GM21423 (cell line): ENCODE data around the gene PDZD4.

Experiments used
- ATAC-seq: cut with Tn5 transposase; IDR thresholded peaks from one replicate; pipeline ENCODE4 v1.9.1; 2021; ENCODE audit warnings: mild to moderate bottlenecking, moderate library complexity; ENCODE audit not compliant: unreplicated experiment

PDZD4 gene, protein sequence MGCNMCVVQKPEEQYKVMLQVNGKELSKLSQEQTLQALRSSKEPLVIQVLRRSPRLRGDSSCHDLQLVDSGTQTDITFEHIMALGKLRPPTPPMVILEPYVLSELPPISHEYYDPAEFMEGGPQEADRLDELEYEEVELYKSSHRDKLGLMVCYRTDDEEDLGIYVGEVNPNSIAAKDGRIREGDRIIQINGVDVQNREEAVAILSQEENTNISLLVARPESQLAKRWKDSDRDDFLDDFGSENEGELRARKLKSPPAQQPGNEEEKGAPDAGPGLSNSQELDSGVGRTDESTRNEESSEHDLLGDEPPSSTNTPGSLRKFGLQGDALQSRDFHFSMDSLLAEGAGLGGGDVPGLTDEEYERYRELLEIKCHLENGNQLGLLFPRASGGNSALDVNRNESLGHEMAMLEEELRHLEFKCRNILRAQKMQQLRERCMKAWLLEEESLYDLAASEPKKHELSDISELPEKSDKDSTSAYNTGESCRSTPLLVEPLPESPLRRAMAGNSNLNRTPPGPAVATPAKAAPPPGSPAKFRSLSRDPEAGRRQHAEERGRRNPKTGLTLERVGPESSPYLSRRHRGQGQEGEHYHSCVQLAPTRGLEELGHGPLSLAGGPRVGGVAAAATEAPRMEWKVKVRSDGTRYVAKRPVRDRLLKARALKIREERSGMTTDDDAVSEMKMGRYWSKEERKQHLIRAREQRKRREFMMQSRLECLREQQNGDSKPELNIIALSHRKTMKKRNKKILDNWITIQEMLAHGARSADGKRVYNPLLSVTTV

DNA sequence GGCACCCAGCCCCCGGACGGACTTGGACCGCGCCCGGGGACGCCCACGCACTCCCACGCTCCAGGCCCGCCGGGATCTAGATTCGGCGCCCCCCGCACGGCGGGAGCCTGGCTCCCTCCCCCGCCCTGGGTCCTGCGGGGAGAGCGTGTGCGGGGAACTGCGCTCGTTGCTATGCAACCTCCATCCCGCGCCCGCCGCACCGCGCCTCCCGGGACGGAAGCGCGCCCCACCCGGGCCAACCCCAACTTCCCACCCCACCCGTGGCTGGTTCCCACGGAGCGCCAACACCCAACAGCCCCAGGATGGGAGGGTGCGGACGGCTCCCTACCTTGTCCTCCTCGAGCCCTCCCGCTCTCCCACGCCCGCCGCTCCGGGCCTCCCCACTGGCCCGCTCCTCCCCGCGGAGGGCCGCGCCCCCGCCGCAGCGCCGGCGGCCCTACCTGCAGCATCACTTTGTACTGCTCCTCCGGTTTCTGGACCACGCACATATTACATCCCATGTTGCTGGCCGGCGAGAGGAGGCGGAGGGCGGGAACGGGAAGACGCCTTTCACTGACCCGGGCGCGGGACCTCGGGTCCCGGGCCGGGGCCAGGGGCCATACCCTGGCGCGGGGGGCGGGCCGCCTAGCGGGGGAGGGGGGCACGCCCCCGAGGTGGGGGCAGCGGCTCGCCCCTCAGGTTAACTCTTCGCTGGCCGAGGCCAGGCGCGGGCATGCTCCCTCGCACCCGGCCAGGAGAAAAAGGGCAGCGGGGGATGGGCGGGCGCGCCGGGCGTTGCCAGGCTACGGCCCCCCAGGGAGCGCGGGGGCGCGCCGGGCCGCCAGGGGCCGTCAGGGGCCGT lies at the start of gene PDZD4:
TSS of gene PDZD4 (minus strand) at position 746 of the 841 bp plus-strand sequence. CDS start at position 500, 246 bp downstream.
- no peak for ATAC-seq

DNA sequence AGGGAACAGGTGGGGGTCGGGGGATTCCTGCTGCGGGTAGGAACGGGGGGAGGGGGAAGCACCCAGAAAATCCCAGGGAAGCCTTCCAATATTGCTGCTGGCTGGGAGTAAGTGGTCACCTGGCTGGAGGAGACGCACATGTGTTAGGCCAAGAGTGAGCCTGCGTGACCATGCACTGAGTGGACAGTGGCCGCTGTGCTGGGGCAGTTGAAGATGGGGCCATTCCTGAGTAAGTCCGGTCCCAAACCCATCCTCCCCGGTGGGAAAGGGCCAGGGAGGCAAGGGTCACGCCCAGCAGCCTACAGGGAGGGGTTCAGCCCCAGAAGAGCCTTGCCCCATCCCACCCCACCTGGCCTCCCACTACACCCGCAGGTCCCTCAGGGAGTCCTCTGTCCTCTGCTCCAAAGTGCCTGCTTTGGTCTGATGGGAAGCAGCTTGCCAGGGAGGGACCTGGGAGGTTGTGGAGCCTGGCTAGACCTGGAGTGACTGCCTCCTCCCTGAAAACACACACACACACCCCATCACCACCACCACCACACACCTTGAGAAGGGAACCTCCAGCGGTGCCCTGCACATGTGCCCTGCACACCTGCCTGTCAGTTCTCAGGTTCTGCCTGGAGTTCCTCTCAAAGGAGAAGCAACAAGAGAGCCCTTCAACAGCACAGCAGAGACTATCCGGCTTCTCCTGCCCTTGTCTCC lies 49.5 kb upstream of the PDZD4 start:
- ATAC-seq: no peak

DNA sequence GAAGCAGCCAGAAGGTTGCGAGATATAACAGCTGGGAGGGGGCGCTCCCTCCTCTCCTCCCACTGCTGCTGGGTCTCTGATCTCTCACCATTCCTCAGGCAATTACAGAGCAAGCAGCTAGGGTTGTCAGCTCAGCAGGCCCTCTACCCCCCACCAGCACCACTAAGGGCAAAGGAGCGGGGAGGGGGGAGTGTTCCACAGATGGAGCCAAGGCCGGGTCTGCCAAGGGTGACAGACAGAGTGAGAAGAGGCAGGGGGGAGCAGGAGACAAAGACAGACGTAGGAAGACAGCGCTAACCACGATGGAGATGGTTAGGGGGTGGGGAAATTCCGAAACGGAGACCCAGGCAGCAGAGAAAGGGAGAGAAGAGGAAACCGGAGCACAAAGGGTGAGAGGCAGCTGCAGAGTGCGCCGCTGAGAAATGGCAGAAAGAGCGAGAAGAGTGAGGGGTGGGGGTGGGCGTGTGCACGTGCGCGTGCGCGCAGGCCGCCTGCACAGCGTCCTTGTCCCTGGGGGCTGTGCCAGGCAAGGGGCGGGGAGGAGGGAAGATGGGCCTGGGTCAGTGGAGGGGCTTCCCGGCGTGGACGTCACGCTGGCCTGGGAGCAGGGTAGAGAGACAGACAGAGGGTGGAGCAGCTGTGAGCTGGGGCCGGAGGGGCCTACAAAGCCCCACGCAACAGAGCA lies 48.8 kb upstream of the PDZD4 start:
- ATAC-seq: no peak

DNA sequence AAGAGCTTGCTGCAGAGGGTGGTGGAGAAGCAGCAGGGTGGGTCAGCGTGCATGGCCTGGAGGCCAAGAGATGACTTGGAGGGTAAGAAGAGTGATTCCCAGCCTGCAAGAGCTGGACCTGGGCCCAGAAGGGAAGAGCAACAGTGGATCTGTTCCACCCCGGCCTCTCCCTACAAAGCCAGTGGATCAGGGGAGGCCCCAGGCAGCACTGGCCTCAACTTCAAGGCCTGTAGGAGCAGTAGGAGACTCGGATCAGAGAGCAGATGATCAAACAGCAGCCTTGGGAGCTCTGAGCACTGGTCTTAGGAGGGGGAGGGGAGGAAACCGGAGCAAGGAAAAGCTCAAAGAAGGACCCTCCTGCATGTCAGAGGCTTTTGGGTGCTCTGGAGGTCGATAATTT lies 48.0 kb upstream of the PDZD4 start:
- no peak for ATAC-seq

DNA sequence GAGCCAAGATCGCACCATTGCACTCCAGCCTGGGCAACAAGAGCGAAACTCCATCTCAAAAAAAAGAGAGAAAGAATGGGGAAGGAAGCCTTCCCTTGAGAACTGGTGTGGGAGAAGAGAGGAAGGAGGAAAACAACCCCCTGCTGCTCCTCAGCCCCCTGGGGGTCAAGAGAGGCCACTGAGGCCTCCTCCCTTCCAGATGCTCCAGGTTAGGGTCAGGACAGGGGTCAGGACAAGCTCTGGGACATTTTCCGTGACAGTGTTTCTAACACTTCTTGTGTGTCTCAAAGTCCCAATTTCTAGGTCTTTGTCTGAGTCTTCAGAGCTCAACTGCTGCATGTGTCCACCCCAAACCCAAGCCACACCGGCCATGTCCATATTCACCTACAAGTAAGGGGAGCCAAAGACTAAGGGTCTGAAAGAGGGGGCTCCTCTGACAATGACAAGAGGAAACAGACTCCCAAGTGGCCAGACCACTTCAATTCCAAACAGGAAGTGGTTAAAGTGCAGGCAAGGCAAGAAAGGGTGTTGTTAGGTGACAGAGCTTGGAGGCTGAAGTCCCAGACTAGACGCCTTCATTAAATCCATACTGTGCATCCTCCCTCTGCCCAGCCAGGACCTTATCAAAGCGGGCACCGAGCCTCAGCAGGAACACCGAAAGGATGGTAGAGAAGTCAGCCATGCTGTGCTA lies 47.4 kb upstream of the PDZD4 start:
- ATAC-seq: no peak

DNA sequence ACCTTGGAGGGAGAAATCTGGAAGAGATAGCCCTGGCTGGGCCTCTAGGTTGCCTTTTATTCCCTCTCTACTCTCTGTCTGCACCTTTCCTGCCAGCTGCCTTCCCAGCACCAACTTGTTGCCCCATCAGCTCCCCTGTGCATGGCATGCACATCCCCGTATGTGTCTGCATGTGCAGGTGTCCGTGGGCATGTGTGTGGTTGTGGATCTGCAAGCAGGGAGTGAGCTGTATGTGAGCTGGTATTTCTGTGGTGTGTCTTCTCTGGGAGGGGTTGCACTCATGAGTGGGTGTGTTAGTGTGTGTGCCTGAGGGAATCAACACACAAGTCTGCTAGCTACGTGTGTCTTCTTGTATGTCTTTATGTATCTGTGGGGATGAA lies 45.8 kb upstream of the PDZD4 start:
- no peak for ATAC-seq

DNA sequence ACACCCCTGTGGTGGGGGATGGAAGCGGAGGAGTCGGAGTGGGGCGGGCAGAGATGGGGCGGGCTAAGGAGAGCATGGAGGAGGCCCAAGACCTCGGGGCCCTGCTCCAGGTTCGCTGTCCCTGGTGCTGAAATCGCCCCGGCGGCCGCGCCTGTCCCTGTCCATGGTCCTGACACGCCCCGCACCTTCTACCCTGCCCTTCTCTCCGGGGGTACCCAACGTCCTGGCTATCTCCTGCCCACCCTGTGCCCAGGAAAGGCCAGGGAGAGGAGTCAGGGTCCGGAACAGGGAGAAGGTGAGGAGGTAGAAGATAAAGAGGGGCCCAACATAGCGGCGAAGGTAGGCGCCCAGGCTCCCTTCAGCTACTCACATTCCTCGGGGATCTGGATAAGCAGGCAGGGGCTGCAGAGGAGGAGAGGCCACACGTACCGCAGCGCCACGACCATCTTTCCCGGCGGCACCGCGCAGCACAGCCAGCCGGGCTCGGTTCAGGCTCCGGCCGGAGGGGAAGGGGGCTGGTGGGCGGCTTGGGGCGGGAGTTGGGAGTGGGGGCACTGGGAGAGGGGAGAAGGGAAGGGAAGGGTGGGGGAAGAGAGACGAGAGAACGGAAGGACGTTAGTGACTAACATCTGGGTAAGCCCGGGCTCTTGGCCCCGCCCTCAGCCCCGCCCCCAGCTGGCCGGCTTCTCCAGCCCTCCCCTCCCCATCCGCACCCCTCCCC lies 45.2 kb upstream of the PDZD4 start:
- no peak for ATAC-seq

DNA sequence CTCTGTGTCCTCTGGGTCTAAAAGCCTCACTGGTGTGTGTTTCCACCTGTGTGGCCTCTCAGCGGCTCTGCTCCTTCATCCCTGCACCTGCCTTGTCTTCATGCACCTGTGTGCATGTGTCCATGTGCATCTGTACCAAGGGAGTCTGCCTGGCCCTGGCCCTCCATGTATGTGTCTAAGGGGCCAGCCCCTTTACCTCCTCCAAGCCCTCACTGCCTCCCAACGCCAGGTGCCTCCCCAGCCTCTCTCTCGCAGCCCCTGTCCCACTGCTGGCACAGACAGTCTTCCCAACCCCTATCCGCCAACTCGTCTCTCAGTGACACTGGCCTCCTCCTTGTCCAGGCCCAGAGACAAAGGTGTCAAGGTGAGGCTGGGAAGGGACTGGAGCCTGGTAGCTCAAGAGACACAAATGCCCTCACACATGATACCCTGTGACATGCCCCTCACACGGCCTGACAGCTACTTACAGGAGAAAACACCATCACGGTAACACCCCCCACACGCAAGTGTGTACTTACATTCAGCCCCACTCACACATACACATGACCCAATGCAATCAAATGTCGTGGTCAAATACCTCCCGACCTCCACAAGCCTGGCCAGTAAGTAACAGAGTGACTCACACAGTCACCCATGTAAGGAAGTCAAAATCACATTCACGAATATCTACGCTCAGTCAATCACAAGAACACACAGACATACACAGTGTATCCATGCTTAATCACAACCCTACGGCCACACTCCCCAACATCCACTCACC lies 44.2 kb upstream of the PDZD4 start:
- ATAC-seq: no peak

DNA sequence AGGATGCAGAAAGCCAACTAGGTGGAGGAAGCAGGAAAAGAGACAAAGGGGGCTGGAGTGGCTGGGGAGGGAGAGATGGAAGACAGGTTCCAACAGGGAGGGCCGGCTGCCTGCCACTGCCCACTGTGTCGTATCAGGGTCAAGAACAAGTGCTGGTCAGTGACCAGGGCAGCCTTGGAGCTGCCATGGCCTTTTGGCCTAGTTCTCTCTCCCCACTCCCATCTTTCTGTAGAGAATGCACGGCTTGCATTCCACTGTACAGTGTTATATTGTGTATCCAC lies 43.7 kb upstream of the PDZD4 start:
- no peak for ATAC-seq

DNA sequence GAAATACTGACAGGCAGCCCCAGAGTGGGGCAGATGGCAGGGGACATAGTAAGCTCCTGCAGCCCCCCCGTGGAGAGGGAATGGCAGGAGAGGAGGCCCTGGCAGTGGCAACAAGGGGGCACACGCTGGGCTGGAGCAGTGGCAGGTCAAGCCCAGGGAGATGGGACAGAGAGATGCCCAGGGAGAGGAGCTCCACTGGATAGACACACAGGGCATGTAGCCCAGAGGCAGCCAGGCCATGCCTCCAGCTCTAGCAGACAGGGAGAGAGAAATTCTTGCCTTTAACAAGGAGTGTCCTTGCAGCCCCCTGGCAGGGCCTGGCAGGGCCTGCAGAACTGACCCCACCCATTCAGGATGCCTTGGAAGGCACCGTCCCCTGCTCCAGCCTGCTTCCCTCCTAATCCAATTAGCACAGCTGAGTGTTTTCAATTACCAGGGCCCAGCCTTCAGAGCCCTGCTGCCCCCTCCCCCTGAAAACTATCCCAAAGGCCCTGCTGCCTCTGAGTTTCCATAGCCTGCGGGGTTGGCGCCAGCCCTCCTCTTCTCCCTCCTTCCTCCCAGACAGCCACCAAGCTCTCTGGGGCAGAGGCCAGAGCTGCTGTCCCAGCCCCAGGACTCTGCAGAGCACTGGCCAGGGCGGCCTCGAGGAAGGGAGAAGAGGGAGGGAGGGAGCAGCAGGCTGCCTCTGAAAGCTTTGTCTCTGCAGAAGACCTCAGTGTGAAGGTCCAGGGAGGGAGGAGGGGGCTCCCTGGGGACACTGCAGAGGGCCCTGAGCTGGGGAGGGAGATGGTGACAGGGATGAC lies 43.1 kb upstream of the PDZD4 start:
- no peak for ATAC-seq

DNA sequence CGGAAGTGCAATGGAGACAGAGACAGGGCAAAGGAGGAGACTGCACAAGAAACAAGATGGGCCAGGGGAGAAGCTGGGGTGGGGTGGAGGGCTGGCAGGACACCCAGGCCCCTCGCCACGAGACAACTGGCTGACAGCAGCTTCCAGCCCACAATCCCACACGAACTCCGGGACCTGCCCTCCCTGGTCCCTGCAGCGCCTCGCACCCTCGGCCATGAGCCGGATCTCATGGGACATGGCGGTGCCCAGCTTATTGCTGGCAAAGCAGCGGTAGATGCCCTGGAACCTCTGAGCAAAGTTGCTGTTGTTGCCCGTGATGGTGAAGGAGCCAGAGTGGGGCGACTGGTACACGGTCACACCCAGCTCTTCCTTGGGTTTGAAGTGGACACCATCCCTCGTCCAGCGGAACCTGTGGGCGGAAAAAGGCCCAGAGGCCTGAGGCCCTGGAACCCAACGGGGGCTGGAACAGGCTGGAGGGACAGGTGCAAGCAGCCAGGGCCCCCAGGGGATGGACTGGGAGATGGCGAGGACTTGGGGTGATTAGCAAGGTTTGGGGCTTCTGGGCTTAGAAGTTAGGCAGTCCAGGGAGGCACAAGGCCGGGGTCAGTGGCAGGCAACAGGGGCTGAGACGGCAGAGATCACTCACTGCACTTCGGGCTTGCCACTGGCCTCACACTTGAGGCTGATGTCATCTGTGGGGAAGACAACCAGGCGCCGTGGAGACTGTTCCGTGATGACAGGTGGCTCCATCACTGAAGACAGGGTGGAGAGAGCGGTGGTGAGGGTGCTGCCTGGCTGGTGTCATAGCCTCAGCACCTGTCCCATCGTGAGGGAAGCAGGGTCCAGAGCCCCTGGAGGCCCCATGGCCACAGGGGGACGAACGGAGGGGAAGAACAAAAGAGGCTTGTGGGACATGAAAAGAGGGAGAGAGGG lies 41.9 kb upstream of the PDZD4 start:
- ATAC-seq: no peak

DNA sequence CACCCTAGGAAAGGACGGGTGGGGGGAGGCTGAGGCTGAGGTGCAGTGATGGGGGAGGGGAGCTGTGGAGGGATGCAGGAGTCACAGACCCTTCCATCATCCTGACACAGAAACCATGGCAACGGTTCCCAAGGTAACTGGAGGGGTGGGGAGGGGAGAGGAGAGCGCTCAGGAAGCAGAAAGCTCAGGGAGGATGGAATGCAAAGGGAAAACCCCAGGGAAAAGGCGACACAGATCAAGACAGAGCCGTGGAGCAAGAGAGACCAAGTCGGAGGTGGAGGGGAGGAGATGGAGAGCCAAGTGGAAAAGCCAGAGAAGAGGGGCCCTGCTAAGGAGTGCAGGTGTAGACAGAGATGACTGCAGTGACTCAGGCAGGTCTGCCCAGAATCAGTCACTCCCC lies 41.1 kb upstream of the PDZD4 start:
- no peak for ATAC-seq

DNA sequence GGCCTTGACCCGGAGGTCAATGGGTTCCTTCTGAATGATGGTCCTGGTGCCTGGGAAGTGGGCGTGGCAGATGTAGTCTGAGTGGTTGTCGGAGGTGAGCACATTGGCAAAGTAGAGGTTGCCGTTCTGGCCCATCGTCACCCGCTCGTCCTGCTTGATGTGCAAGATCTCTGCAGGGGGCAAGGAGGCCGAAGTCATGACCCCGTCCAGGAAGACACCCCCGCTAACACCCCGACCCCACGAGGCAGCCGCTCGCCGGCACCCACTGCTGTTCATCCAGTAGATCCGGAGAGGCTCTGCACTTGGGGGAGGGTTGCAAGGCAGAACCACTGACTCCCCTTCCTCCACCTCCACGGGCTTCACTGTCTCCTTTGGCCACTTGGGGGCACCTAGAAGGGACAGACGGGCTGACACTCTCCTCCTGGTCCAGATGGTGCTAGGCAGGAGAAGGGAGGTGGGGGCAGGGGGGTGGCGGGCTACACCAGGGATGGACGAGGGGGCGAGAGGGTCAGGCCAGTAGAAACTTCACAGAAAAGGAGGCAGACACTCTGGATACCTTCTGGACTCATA lies 40.5 kb upstream of the PDZD4 start:
- ATAC-seq: no peak

DNA sequence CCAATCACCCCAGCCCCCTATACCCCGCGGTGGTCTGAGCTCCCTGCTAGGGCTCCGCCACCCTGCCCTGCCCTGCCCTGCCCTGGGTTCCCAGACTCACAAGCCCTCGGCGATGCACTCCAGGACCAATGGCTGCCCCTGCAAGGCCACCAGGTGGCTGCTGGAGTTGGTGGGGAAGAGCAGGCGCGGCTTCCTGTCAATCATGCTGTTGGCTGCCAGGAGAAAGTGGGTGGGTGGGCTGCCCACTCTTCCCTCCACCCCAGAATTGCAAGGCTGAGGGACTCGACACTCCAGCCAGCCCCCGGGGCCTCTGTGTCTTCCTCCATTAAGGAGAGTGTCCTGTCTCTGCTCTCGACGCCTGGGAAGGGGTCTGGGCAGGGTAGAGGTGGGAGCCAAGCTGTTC lies 39.9 kb upstream of the PDZD4 start:
- ATAC-seq: no peak

DNA sequence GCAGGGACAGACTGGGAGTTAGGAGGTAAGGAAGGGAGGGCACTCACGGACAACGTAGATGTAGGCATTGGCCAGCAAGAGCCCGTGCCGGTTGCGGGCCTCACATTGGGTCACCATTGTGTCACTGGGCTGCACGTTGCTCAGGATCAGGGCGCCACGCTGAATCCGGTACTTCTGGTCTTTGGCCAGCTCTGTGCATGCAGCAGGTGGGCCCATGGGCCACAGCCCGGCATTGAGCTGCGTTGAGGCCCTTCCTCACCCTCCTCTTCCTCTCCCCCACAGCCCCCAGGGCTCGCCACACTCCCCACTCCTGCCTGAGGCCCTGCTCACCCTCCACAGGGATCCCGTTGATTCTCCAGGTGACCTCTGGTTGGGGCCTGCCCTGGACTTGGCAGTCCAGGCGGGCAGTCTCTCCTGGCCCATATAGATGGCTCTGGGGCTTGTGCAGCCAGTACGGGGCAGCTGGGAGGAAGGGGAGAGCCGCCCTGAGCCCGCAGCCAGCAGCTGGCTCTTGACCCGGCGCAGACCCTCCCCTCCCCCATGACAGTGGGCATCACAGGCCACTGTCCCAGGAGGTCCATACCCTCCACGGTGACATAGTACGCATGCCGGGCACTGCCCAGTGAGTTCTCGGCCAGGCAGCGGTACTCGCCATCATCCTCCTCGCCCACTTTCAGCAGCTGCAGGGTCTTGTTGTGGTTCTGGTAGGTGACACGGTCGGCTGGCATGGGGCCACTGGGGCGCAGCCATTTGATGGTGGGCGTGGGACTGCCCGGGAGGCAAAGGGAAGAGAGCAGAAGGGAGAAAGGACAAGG lies 39.3 kb upstream of the PDZD4 start:
- ATAC-seq: no peak
